NOMO-1 treated with DMSO at 0.1 percent for 48 hours (cell line): Measurements from ENCODE around the gene RORB.
"Not testable (repeated sequence)": the region's sequence is repeated elsewhere in the genome, so short reads cannot be mapped to it uniquely, and the experiment has no call there.

Experiments
- DNase-seq: peaks from one replicate; lab custom pipeline; 2025; ENCODE audit not compliant: unreplicated experiment; lab: John Stamatoyannopoulos, UW

RORB gene

DNA sequence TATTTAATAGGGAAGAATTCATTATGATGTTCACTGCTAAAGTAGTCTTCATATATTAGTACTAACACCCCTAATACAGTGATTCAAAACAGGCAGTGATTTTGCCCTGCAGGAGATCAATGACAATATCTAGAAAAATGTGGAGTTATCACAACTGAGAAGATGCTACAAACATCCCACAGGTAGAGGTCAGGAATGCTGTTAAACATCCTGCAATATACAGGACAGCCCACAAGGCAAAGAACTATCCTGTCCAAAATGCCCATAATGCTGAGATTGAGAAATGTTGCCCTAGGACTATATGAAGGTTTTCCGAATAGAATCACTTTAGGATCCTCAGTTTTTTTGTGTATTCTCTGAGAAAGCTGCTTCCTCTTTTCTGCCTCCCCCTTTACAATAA lies 15.3 kb downstream of the RORB start:
- no peak for DNase-seq

DNA sequence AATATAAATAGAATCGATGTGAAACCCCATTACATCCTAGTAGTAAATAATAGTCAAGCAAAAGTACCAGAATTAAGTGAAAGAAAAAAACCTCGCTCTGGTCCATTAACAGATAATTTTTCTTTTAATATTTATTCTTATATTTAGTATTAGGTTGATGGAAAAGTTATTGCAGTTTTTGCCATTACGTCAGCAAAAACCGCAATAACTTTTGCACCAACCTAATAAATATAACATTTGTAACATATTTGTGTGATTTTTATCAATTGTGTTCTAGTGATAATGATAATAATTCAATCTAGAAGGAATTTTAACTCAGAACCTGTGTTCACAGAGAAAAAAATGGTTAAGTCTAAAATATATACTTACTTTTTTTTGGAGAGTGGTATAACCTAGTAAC lies 16.1 kb downstream of the RORB start:
- no peak for DNase-seq

DNA sequence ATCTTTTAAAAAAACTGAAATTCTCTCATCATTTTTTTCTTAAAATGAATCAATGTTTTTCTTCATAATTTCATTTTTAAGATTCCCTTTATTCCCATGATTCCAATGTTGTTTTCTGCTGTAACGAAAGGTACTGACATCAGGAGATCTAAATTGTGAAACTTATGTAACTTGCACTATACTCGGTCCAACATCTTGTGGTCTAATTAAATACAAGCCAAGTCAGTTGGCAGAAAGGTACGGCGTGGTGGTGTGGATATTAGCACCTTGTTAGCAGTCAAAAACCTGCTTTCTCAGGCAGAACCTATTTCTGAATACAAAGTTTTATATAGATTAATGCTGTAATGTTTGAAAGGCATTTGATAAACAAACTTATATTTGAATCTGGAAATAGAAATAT lies 20.1 kb downstream of the RORB start:
- DNase-seq = no peak

DNA sequence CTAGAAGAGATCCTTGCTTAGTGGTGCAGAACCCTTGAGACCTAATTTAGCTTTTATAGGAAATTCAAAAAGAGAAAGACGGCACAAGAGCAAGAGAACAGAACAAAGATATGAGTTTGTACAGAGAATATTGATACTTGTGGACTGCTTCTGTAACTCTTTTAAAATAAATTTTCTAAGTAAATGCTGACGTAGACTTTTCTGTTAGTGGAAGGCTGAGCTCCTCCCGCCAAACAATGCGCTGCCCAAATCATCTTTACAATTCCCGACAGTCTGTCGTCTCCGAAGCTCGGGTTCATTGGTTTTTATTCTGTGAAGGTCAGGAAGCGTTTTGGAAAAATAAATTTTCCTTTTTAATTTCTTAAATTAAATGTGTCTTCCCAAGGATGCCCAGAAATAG lies 22.3 kb downstream of the RORB start:
- DNase-seq = no peak

DNA sequence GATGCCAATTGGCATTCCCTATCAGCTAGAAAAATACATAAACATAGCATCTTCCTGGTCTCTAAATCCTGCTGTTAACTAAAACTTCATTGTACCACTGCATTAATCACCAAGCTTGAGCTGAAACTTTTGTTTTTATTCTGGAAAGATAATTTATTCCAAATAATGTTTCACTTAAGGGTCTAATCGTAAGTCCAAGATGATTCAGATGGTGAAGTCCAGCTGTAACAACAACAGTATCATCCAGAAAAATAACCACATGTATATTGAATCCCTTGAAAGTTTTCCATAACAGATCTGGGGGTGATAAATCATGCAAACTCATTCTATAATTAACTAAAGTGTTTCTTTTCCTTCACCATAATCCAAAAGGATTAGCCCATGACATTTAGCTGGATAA lies 23.9 kb downstream of the RORB start:
- DNase-seq = no peak

DNA sequence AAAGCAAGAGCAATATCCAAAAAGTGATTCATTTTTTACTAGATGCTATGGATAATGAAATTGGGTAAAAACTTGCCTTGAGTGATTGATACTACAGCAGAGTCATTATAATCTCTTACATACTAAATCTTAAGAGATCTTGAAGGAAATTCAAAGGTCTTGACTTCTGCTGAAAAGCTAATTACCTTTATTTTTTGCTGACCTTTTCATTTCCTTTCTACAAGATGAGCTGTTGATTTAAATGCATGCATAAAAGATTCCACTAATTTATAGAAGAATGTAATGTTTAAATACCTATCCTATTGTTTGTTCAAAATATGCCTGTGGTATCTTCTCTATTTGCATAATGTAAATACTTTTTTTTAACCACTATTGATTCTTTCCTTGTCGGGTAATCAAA lies 27.2 kb downstream of the RORB start:
- DNase-seq = no peak

DNA sequence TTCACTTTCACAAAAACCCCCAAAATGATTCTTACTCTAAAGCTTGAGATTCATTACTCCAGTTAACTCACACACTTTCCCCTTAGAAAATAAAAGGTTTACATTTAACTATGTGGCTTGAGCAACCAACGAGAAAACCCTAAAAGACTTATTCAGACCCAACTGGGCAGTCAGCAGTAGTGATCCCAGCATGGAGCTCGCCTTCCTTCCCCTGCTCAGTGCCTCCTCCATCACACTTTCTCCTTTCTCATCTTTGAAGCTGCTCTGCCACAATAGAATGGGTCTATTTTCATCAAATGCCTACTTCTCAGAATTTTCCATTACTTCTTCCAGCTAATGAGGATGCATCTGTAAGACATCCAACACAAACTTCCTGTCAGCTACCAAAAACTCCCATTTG lies 29.1 kb downstream of the RORB start:
- no peak for DNase-seq

DNA sequence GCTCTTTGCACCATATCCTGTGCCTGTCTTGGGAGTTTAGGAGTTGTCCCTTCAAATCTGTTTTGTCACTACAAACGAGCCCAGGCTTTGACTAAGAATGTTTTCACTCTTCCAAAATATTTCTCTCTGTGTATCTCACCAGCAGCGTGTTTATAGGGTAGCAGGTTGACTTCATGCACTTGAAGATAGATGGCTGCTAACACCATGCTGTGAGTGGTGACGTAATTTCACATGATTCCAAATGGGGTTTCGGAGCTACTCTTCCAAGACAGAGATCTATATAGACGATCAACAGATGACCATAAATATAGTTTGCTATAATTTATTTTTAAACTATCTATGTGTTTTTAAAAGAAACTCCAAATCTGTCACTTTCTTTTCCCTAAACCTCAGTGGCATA lies 30.6 kb downstream of the RORB start:
- no peak for DNase-seq

DNA sequence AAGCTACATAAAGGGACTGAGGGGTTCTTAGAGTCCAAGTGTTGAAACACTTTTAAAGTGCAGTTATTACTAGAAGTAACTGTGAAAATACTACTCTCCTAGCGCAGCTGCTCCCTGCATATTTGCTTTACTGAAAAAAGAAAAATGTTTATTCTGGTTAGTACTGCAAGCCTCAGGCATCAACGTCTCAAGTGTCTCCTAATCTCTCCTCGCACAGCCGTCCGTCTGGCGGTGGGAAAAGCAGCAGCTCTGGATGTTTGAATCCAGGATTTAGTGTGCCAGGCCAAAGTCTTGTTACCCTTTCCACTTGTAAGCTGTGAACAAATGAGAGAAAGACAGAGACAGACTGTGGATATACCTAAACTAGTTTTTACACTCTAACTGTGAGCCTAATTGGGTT lies 31.1 kb downstream of the RORB start:
- DNase-seq = no peak

DNA sequence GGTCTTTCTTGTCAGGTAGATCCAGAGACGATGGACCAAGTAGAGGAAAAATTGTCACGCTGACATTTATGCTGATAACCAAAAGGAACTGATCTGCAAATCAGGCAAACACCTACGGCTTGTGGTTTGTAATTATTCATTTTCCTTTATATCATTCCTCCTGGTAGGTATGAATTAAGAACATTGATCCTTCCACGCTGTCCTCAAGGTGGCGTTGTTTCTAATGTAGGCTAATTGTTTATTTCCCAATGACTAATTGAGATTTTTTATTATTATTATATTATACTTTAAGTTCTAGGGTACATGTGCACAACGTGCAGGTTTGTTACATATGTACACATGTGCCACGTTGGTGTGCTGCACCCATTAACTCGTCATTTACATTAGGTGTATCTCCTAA lies 33.3 kb downstream of the RORB start:
- DNase-seq = not testable (repeated sequence)

DNA sequence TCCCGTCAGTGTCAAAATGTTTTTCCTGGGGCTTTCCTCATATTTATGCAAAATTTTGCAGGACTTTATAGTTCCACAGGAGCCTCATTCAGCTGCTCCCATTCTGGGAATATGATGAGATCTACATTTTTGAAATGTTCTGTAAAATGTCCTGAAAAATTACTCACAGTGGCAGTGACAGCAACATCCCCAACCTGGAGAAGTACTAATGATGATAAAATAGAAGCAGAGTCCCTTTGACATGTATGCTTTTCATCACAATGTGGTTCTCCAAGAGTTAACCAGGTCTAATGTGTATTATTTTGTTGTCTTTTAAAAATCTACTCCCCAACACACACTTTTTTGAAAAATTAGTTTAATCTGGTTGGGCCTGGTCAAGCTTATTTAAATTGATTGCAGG lies 36.1 kb downstream of the RORB start:
- no peak for DNase-seq

DNA sequence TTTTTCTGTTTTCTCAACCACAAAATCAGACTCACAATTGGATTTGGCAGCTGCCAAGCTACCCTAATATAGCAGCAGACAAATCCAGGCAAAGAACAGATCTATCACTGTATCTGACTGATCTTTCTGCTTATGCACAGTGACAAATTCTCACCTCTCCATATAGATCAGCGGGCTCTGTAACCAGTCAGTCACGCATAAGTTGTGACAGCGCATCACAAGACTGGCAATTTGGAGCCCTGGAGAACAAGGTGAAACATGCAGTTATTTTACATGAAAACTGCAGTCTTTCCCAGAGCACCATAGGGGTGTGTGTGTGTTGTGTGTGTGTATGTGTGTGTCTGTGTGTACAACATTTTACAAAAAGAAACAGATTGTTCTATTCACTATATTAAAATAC lies 37.7 kb downstream of the RORB start:
- DNase-seq = no peak

DNA sequence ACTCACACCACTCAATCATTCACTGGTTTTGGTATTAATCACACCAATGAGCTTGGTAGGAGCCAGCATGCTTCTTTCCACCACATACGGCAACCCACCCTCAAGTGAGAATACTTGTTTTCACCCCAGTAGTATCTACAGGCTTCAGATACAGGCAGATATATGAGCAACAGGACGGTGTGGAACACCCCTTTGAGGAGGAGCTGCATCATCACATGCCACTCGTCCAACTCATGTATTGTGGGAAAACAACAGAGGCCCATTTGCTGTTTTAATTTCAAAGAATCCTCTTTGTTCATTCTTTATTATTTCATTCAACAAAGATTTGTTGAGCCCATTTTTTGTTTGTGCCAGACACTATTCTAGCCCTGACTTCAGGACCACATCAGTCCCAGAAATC lies 46.0 kb downstream of the RORB start:
- no peak for DNase-seq

DNA sequence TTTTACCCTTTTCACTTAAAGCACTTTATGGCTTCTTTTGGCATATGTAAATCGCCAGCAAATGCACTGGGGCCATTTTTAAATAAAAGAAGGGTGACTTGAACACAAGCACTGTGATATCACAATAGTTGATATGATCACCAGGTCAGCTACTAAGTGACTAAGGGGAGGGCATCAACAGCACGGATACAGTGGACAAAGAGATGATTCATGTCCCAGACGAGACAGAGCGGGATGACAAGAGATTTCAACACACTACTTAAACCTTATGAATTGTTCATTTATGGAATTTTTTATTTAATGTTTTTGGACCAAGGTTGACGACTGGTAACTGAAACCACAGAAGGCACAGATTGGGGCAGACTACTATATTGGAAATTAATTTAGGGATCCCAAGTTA lies 54.1 kb downstream of the RORB start:
- no peak for DNase-seq

DNA sequence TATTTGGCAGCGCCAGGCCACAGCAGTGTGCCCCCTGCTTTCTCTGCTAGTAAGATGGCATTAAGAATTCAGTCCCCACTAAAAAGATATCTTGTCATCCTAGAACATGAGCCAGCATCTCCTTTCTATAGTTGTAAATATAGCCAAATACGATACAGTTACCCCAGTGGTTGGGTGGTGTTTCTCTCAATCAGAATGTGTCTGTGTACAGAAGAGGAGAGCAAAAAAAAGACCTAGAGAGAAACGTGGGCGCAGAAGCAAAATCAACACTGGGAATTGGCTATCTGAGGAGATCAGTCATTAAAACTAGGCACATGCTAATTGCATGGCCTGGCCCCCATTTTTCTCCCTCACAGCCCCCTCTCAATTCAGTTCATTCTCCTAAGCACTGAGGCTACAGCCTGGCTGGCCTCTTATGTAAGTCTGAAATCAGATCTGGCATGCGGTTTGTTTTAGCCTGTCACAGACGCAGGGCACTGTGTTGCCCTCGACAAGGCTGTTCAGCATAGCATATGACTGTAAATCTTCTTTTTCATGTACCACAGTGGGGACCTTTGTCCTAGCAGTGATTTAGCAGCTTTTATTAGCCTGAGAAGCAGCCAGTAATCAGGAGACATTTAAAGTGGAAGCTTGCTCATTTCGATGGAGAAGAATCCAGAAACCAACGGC lies 57.8 kb downstream of the RORB start:
- no peak for DNase-seq

DNA sequence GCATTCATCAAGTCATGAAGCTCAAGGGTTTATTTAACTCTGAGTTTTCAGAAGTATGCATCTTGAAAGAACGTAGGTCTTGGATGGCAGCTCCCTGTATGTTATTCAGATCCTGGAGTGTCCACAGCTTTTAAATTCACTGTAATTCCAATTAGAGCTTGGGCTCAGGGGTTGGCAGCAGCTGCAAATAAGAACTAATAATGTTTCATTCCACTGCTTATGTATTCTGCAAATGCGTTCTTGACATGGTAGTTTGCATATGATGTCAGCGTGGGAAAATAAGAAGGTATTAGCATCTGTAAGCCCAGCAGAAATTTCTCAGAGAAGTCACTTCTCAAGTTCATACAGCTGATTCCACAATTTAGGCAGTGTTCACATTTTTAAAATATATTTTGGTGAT lies 58.4 kb downstream of the RORB start:
- DNase-seq = no peak

DNA sequence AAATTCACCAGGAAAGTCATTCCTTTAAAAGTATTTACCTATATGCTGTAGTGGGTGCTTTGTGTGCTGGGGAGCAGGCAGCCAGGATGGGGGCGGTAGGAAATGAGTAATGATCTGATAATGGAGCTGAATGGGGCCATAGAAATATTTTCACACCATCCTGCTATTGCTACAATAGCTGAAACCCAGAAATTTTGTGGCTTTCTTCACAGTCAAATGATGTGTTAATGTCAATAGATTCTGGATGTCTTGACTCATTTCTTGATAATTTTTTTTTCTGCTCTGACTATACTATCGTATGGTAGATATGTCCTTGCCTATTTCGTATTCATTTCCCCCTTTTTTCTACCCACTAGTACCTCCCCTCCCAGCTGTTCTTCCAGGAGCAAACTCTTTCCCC lies 59.5 kb downstream of the RORB start:
- DNase-seq = no peak

DNA sequence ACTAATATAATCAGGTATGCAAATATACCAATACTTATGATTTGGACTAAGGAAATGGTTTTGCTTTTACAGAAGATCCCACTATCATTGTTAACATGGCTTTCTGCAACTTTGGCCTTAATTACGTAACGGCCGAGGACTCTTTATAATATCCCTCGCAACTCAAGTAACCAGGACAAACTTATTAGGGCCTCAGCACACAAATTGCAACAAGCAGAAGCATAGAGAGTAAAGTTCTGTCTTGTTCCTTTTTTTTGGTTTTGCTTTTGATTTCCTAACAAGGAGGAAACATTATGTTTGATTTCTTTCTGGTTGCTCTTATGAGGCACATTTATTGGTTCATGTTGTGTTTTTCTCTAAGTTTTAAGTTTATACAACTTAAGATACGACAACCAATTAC lies 60.4 kb downstream of the RORB start:
- peak; percentile 75 for DNase-seq

DNA sequence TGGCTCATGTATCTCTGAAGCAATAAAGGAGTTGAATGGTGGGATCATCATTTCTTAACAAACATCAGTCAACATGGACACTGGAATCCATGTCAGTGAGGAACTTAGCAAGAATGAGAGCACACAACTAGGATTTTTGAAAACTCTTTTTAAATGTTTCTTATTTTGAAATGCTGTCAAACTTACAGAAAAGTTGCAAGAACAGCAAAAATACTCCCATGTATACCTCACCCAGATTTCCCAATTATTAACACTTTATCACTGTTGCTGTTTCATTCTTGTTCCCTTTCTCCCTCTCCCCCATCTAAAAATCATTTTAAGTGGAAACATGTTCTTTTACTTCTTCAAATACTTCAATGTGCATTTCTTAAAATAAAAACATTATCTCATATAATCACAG lies 65.5 kb downstream of the RORB start:
- no peak for DNase-seq

DNA sequence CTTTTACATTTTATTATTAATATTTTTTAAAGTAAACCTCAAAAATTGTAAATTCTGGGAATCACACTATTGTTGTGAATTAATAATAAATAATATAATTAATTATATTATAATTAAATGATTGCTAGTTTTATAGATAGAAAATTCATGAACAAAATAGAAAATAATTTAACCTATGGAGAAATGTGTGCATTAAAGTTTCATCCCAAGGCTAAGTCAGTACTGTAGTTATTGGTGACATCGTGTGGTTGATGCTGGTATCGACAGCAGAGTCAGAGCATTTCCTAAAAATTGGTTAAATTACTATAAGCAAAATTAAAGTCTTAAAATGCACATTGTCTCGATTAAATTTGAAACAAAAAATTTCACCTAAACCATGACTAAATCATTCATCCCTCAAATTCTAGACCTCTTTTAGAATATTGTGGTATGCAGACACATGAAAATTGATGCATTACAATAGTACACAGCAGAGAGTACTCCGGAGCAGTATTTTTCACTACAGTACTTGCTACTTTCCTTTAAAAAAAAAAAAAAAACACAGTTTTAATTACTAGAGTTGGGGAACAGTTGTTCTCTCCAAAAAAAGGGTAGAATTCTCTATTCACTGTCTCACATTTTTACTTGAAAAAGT lies 73.9 kb downstream of the RORB start:
- peak; percentile 13 for DNase-seq

DNA sequence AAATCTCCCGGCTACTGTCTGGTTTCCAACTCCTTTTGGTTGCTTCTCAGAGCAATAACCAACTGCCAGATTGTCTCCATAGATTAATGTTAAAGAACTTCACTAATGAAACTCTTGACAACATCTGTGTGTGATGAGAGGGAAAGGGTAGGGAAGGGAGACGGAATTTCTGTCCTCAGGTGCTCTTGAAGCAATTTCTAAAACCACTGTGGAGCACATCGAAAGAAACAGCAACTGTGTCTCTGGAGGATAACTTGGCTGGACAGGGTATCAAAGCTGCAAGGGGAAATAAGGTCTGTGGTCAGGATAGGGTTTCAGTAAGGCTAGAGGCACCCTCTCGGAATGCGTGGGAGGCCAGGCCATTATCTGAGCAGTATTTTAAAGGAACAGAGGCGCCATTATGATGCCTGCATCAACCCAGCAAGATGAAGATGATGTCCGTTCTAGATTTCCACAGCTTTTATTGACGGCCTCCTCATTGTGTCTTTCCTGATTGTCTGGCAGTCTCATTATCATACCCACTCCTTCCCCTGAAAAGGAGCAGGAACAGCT lies 76.6 kb downstream of the RORB start:
- DNase-seq = no peak

DNA sequence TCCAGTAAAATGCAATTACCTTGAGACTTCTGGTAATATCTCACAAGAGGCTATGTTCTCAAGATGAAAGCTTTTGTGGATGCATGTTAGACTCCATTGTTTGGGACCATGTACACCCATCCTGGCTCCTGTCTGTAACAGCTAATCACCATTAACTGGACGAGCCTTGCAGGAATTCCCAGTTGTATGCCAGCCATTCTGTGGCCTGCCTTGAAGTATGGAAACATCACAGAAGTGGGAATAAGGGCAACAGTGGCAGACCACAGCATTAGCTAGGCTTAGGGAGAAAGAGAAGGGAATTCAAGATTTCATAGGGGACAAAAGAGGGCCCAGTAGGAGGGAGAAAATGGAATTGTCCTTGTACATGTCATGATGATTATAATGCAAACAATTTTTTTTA lies 79.0 kb downstream of the RORB start:
- no peak for DNase-seq

DNA sequence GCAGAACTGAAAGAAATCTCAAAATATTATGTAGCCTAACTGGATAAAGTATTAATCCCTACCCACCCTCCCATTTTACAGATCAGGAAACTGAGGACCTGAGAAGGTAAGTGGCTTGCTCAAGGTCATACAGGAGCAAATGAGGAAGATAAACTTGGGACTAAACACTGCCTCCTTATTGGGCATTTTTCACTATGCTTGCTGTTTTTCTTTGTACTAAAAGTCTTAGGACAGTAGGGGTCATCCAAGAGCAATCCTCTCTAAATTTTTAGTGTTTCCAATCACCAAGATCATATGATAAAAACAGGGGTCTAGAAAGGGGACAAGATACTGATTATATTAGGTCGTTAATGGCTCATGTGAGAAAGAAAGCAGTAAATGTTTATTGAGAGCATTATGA lies 80.8 kb downstream of the RORB start:
- no peak for DNase-seq
